ENCODE measurements around the gene SIAH2.

Gene SIAH2

GRCh38 chr3:150775001-150775599 lies 12.1 kb upstream of the SIAH2 start:
- DNase-seq (ENCODE audit: low spot score) = no peak

GRCh38 chr3:150773616-150774192 lies 10.7 kb upstream of the SIAH2 start:
- DNase-seq (ENCODE audit: low spot score) = no peak

- DNase-seq (ENCODE audit: low spot score) = no peak
These were observed 8.6 kb upstream of the SIAH2 start for GRCh38 chr3:150771600-150771999.

GRCh38 chr3:150770681-150771080 lies 7.7 kb upstream of the SIAH2 start:
- no peak for DNase-seq (ENCODE audit: low spot score)

GRCh38 chr3:150766742-150767141 lies 3.8 kb upstream of the SIAH2 start:
- DNase-seq (ENCODE audit: low spot score) = no peak

GRCh38 chr3:150765949-150766720 lies 3.2 kb upstream of the SIAH2 start:
- no peak for DNase-seq (ENCODE audit: low spot score)

GRCh38 chr3:150764967-150765366 lies 2.0 kb upstream of the SIAH2 start:
- DNase-seq (ENCODE audit: low spot score) = no peak

GRCh38 chr3:150764566-150764965 lies 1.6 kb upstream of the SIAH2 start:
- peak; percentile 59 for DNase-seq (ENCODE audit: low spot score)

GRCh38 chr3:150763841-150764483 lies 993 bp upstream of the SIAH2 start:
- peak; percentile 83 for DNase-seq (ENCODE audit: low spot score)

- no peak for DNase-seq (ENCODE audit: low spot score)
These were observed 277 bp downstream of the SIAH2 start for GRCh38 chr3:150762662-150763121.

- DNase-seq (ENCODE audit: low spot score) = peak; percentile 74
These were observed 923 bp downstream of the SIAH2 start for GRCh38 chr3:150761831-150762661.

- DNase-seq (ENCODE audit: low spot score) = peak; percentile 54
These were observed 2.4 kb downstream of the SIAH2 start for GRCh38 chr3:150760431-150761200.

GRCh38 chr3:150759947-150760346 lies 3.0 kb downstream of the SIAH2 start:
- peak; percentile 56 for DNase-seq (ENCODE audit: low spot score)

GRCh38 chr3:150759319-150759718 lies 3.6 kb downstream of the SIAH2 start:
- DNase-seq (ENCODE audit: low spot score) = no peak

- DNase-seq (ENCODE audit: low spot score) = peak; percentile 28
These were observed 5.2 kb downstream of the SIAH2 start for GRCh38 chr3:150757768-150758167.

GRCh38 chr3:150757364-150757763 lies 5.6 kb downstream of the SIAH2 start:
- no peak for DNase-seq (ENCODE audit: low spot score)

GRCh38 chr3:150756491-150757059 lies 6.4 kb downstream of the SIAH2 start:
- DNase-seq (ENCODE audit: low spot score) = peak; percentile 24

- DNase-seq (ENCODE audit: low spot score) = peak; percentile 22
These were observed 7.1 kb downstream of the SIAH2 start for GRCh38 chr3:150755902-150756301.

- DNase-seq (ENCODE audit: low spot score) = no peak
These were observed 8.1 kb downstream of the SIAH2 start for GRCh38 chr3:150754896-150755295.

- peak; percentile 42 for DNase-seq (ENCODE audit: low spot score)
These were observed 11.1 kb downstream of the SIAH2 start for GRCh38 chr3:150751781-150752263.

- DNase-seq (ENCODE audit: low spot score) = no peak
These were observed 13.7 kb downstream of the SIAH2 start for GRCh38 chr3:150749255-150749654.
